BLaER1 (cell line): ENCODE data around the gene IBTK.

Experiments
- H3K27ac ChIP-seq: shearing (Covaris generic); formaldehyde crosslinking; 2 replicates; pipeline ENCODE4 v1.8.1; 2022
- H3K27me3 ChIP-seq: shearing (Covaris generic); formaldehyde crosslinking; 2 replicates; pipeline ENCODE4 v1.8.1; 2022
- H3K36me3 ChIP-seq: shearing (Covaris generic); formaldehyde crosslinking; 2 replicates; pipeline ENCODE4 v1.8.1; 2022
- H3K4me1 ChIP-seq: shearing (Covaris generic); formaldehyde crosslinking; 2 replicates; pipeline ENCODE4 v1.8.1; 2022
- H3K4me2 ChIP-seq: shearing (Covaris generic); formaldehyde crosslinking; 2 replicates; pipeline ENCODE4 v1.8.1; 2022
- H3K4me3 ChIP-seq: shearing (Covaris generic); formaldehyde crosslinking; 2 replicates; pipeline ENCODE4 v1.8.1; 2022
- H3K9ac ChIP-seq: shearing (Covaris generic); formaldehyde crosslinking; 2 replicates; pipeline ENCODE4 v1.8.1; 2022
- H3K9me3 ChIP-seq: shearing (Covaris generic); formaldehyde crosslinking; 2 replicates; pipeline ENCODE4 v1.8.1; 2022
- H4K20me1 ChIP-seq: shearing (Covaris generic); formaldehyde crosslinking; 2 replicates; pipeline ENCODE4 v1.8.1; 2022
- Cebpa-rat ChIP-seq: shearing (Covaris generic); IDR thresholded peaks from 2 replicates; pipeline ENCODE4 v1.8.1; 2022

Gene IBTK

DNA sequence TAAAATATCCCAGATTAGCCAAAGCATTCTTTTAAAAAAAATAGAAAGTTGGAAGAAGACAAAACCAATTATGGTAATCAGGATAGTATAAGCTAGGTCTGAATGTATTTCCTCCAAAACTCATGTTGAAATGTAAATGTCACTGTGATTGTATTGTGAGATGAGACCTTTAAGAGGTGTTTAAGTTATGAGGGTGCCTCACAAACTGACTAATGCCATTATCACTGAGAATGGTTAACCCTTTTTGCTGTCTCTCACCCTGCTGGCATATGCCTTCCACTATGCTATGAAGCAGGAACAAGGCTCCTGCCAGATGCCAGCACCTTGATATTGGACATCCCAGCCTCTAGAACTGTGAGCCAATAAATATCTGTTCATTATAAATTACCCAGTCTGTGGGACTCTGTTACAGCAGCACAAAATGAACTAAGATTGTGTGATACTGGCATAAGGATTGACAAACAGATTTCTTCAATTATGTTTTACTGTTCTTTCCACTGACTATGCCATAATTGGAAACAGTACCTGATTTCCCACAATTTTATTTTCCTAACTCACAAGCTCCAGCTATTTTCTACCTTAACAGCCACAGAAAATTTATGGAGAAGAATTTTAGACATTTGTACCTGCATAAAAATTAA is 63.8 kb downstream of the IBTK start:
- Histone ChIP-seq H4K20me1 (no peaks in the 10 kb centered on the region), H3K27ac (no peak overlapping the region), H3K27me3 (no peaks in the 10 kb centered on the region), H3K4me1 (no peaks in the 10 kb centered on the region), H3K4me3 (no peak overlapping the region), H3K9ac (no peak overlapping the region), H3K36me3 (no peaks in the 10 kb centered on the region; the same call in 1 of the 2 replicates), H3K9me3 (no peaks in the 10 kb centered on the region), H3K4me2 (no peak overlapping the region)
- no peak for TF ChIP-seq Cebpa-rat

DNA sequence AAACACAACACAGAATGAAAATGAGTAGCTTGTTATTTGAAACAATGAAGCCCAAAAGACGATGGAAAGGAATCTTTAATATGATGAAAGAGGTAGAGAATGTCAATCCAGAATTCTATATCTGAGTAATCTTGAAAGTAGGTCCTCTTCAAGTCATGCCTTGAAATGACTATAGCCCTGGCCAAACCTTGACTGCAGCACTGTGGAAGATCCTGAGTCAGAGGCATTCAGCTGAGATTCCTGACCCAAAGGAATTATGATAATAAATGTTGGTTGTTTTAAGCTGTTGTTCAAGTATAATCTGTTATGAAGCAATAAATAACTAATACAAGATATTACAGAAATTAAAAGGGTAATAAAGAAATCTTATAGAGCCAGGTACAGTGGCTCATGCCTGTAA is 64.8 kb downstream of the IBTK start:
- no peak for TF ChIP-seq Cebpa-rat
- no peaks in the 10 kb centered on the region for H4K20me1 ChIP-seq
- no peaks in the 10 kb centered on the region for H3K27me3 ChIP-seq
- no peak overlapping the region for H3K9ac ChIP-seq
- H3K4me2 ChIP-seq = no peak overlapping the region
- H3K36me3 ChIP-seq = no peaks in the 10 kb centered on the region; the same call in 1 of the 2 replicates
- H3K4me3 ChIP-seq = no peak overlapping the region
- H3K4me1 ChIP-seq = no peaks in the 10 kb centered on the region
- H3K27ac ChIP-seq = no peak overlapping the region
- H3K9me3 ChIP-seq = no peaks in the 10 kb centered on the region

DNA sequence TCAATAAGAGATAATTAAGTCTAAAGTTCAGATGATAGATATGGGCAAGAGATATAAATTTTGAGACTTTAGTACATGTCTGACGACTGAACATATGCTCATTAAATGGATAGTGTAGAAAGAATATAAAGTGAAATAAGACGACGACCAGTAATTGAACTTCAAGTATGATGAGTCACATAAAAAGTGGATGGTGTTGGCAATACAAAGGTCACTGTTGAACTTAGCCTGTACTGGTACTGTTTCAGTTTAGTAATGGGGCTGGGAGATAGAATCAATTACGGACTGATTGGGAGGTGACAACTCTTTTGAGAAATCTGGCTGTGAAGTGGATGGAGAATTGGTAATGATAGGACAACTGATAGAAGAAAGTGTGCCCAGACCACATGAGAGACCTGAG is 68.1 kb downstream of the IBTK start:
- Histone ChIP-seq H3K36me3 (no peaks in the 10 kb centered on the region; the same call in 1 of the 2 replicates), H3K4me3 (no peak overlapping the region), H3K4me2 (no peak overlapping the region), H4K20me1 (no peaks in the 10 kb centered on the region), H3K9me3 (no peaks in the 10 kb centered on the region), H3K27ac (no peak overlapping the region), H3K27me3 (no peaks in the 10 kb centered on the region), H3K4me1 (no peaks in the 10 kb centered on the region), H3K9ac (no peak overlapping the region)
- no peak for TF ChIP-seq Cebpa-rat

DNA sequence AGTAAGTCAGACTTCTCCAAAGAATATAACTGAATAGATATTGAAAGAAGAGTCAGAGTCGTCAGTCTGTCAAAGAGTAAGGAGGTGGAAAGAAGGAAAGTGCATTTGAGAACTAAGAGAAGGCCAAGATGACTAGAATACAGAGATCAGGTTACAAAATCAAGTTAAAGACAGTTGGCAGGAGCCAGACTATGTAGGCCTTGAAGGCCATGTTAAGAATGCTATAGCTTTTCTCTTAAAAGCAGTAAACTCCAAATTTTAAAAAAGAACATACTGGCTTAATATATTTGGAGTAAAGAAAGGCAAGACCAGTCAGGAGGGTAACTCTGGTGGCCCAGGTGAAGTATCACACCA is 68.8 kb downstream of the IBTK start:
- no peaks in the 10 kb centered on the region for H3K9me3 ChIP-seq
- no peak overlapping the region for H3K4me2 ChIP-seq
- no peak for TF ChIP-seq Cebpa-rat
- no peaks in the 10 kb centered on the region for H4K20me1 ChIP-seq
- H3K27me3 ChIP-seq = no peaks in the 10 kb centered on the region
- no peaks in the 10 kb centered on the region; the same call in 1 of the 2 replicates for H3K36me3 ChIP-seq
- no peak overlapping the region for H3K9ac ChIP-seq
- no peaks in the 10 kb centered on the region for H3K4me1 ChIP-seq
- H3K4me3 ChIP-seq = no peak overlapping the region
- no peak overlapping the region for H3K27ac ChIP-seq

DNA sequence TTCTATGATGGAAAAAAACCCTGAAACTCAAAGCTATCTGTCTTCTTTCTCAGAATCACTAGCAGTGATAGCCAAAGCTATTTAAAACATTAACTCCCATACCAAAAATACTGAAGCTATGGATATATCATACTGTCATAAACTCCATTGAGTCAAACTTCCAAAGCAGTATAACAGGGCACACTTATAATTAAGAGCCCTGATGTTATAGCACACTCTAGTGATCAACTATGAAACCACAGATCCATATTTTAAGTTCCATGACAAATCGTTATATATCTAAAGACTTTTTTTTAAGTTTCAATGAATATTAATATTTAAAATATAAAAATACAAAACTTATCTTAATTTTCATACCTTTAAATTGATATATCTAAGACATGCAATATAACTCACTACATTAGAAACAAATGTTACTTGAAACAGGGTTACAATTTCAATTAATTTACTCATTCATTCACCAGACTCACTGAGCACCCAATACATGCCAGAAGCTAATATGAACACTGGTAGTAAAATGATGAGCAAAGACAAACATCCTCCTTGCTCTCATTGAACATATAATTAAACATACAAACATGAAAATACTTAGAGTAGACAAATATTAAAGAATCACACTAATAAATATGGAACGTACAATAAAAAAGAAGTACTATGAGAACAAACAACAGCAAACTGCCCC is 69.3 kb downstream of the IBTK start:
- H3K4me1 ChIP-seq = no peaks in the 10 kb centered on the region
- no peak for TF ChIP-seq Cebpa-rat
- H3K9me3 ChIP-seq = no peaks in the 10 kb centered on the region
- no peak overlapping the region for H3K9ac ChIP-seq
- no peak overlapping the region for H3K4me3 ChIP-seq
- H3K27ac ChIP-seq = no peak overlapping the region
- H4K20me1 ChIP-seq = no peaks in the 10 kb centered on the region
- peaks cover under 1% of the 10 kb centered on the region for H3K36me3 ChIP-seq
- H3K27me3 ChIP-seq = no peaks in the 10 kb centered on the region
- H3K4me2 ChIP-seq = no peak overlapping the region

DNA sequence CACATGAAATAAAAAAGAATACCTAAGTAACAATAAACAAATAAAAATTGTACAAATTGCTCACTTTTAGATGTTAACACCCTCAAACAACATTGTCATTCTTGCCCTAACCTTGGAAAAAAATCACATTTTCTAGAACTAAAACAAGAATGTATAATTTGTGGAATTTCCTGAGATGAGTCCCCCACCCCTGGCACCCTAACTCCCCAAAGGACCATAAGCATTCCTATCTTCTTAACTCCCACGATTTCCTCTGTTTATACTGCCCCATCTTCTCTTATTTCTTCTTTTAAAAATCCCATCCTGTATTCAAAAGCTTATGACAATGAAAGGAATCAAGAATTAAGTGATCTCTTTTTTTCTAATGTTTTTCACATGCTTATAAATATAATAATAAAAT is 70.9 kb downstream of the IBTK start:
- Histone ChIP-seq H3K9ac (no peak overlapping the region), H3K4me3 (no peak overlapping the region), H3K27me3 (no peaks in the 10 kb centered on the region), H3K4me2 (no peak overlapping the region), H3K9me3 (no peaks in the 10 kb centered on the region), H3K27ac (no peak overlapping the region), H4K20me1 (no peaks in the 10 kb centered on the region), H3K36me3 (peaks cover 15% of the 10 kb centered on the region), H3K4me1 (no peaks in the 10 kb centered on the region)
- no peak for TF ChIP-seq Cebpa-rat

DNA sequence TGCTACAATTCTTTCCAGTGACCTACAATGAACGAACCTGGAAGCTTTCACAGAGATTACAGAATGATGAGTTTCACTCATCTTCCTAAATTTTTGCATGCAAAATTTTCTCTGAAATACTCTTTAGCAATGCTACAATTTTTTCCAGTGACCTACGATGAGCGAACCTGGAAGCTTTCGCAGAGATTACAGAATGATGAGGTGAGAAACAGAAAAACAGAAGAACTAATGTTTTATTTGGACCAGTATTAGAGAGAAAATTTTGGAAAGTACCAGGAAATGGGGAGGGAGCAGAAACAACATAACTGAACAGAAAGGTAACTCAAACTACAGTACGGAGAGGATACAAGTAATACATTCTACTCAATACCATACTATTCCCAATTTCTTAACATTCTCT is 75.0 kb downstream of the IBTK start:
- Histone ChIP-seq H3K27ac (no peak overlapping the region), H3K9ac (no peak overlapping the region), H3K4me3 (no peak overlapping the region), H3K4me1 (no peaks in the 10 kb centered on the region), H3K4me2 (no peak overlapping the region), H3K27me3 (no peaks in the 10 kb centered on the region), H3K36me3 (peaks cover 24% of the 10 kb centered on the region), H4K20me1 (no peaks in the 10 kb centered on the region), H3K9me3 (no peaks in the 10 kb centered on the region)
- no peak for TF ChIP-seq Cebpa-rat

DNA sequence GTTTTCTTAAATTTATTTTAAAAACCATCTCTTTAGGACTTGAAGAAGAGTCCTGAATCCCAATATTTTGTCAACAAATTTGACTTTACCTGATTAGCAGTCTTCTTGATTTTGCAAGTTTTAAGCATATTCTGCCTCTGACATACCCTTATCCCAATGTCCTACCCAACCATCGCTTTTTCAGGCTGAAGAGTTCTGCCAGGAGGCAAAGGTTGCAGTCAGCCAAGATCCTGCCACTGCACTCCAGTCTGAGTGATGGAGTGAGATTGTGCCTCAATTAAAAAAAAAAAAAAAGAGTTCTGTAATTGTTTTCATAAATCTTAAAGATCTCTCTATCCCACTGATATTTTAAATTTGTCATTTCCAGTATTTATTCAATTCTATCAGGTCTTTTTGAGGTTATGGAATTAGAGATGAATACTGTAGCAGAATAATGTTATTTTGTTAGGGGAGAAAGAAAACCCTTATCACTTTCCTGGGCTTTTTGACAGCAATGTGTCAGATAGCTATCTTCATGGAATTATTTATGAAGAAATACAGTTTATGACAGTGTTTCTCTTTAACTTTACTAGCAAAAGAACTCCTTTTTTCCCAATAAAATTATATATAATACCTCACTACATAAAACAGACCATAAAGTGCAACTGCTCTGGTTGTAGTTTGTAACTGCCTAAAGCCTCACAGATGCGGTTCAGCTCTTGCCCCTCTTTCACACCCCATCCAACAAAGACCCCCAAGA is 78.2 kb downstream of the IBTK start:
- Histone ChIP-seq H3K36me3 (peaks cover 24% of the 10 kb centered on the region), H3K9me3 (no peaks in the 10 kb centered on the region), H3K9ac (no peak overlapping the region), H3K27me3 (no peaks in the 10 kb centered on the region), H3K4me2 (no peak overlapping the region), H3K27ac (no peak overlapping the region), H3K4me3 (no peak overlapping the region), H4K20me1 (no peaks in the 10 kb centered on the region), H3K4me1 (no peaks in the 10 kb centered on the region)
- TF ChIP-seq Cebpa-rat = no peak

DNA sequence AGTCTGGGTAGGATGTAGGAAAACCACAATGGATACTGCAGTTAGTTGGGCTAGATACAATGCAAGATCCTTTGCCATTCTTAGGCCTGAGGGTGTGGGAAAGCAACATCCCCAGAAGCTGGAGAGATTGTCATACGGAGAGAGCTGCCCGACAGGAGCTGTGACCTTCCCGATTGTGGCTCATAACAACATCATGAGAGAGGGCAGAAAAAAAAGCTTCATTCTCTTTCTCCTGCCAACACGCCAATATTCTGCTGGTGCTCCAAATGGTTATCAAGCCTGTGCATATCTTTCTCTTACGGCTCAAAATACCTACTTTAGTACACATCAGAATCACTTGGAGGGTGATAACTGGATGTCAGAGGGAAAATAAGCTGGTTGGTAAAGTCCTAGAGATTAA is 81.1 kb downstream of the IBTK start:
- H3K9me3 ChIP-seq = no peaks in the 10 kb centered on the region
- peaks cover 8% of the 10 kb centered on the region for H3K36me3 ChIP-seq
- H3K4me2 ChIP-seq = no peak overlapping the region
- no peak overlapping the region for H3K27ac ChIP-seq
- H3K27me3 ChIP-seq = no peaks in the 10 kb centered on the region
- no peaks in the 10 kb centered on the region for H4K20me1 ChIP-seq
- no peak overlapping the region for H3K4me3 ChIP-seq
- no peak for TF ChIP-seq Cebpa-rat
- no peaks in the 10 kb centered on the region for H3K4me1 ChIP-seq
- H3K9ac ChIP-seq = no peak overlapping the region
